GM19395 (cell line): ENCODE measurements around the gene HMGB4.

Experiments
- ATAC-seq: cut with Tn5 transposase; IDR thresholded peaks from one replicate; pipeline ENCODE4 v1.9.1; 2021; ENCODE audit warnings: mild to moderate bottlenecking, moderate library complexity; ENCODE audit not compliant: unreplicated experiment

HMGB4 gene

DNA sequence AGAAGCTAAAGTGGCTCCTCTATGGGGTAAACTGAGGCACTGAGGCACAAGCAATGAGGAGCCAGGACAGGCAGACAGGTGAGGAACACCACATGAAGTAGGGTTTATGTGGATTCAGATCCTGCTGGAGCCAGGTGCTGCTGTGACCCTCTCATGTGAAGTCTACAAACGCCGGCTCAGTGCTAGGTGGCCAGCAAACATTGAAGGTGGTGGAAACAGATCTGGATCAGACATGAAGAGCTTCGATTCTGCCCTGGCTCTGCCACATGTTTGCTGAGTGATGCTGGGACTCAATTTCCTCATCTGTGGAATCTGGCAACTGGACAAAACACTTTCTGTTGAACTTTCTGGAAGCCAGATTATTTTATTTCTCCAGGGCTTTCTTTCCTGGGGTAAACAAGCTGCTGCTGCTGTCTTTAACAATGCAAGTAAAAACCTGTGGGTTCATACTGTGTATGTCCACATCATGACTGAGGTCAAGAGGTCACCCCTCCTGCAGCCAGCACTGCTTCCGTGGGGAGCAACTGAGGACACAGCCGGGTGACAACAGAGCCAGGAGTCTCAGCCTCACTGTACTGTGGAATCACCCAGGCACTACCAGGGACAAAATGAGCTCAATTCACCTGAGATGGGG, 33.3 kb downstream of the HMGB4 start:
- ATAC-seq, result no peak

DNA sequence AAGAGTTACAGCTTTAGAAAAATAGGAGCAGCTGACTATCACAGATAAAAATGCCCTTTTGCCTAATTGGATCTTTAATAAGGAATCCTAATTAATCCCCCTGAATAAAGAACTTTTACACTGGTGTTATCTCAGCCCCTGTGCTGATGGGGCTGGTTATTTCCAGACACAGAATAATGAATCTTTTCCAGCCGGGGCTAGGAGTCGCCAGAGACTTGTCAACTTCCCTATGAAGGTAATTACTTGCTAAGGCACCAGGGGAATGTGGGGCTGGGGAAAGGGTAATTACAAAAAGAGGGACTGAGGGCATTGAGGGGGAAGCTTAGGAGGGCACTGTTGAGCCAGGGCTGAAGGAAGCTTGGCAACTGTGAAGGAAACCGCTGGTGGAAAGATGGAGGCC, 34.5 kb downstream of the HMGB4 start:
- no peak for ATAC-seq

DNA sequence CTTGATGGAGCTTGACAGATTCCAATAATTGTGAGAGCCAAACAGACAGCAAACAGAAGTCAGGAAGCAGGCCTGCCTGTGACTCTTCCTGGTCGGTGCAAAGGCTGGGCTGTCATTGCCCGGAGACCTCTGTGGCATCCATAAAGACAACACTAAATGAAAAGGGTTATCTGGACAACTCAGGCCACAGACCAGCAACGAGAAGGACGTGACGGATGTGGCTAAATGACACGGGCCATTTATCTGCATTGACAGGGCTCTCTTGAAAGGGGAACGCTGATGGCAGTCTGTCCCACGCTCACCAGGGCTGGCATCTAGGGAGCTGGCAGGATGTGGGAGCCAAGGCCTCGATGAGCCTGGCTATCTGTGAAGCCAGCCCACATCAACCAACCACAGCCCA, 35.0 kb downstream of the HMGB4 start:
- ATAC-seq, result no peak

DNA sequence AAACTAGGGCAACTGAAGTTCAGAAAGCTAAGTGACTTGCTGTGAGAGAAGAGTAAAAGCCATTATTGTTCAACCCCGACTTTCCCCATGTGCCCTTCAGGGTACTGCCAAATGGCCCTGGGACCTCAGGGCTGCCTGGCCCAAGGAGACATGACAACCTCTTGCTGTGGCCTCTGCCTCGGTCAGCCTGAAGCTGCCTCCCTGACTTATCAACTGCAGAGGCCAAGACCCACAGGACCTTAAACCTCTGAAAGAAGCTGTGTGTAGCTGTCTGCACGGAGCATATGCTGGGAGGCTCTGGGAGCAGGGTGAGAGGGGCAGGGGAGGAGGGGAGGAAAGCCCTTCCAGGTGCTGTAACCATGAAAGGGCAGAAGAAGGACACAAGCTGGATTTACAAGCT, 35.9 kb downstream of the HMGB4 start:
- no peak for ATAC-seq

DNA sequence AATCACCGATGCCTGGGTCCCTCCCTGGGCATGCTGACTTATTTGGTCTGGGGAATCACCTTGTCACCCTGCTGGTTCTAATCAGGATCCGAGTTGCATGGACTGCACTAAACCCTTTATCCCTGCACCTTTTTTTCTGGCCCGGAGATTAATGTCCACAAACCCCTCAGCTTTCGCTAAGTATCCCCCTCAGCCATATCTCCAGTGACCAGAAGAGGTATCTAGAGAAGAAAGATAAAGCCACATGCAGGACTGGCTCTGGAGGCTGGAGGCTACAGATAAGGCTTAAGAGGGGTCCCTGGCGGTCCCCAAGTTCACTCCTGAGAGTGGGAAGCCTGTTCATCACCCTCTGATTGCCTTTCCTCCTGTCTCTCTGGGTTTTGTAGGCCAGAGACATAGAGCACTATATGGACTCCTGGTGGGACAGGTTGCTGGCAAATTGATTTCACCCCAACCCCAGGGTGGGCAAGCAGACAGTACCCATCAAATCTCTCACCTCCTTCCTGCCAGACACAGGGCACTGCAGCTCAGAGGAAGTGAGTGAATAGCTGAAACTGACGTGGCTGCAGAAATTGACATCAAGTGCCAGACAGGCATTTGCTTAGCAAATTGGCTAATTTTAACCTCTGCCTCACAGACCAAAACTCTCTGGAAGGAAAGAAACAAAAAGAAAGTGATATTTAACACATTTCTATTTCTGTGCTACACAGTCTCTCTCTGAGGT, 38.8 kb downstream of the HMGB4 start:
- ATAC-seq, result peak; percentile 88

DNA sequence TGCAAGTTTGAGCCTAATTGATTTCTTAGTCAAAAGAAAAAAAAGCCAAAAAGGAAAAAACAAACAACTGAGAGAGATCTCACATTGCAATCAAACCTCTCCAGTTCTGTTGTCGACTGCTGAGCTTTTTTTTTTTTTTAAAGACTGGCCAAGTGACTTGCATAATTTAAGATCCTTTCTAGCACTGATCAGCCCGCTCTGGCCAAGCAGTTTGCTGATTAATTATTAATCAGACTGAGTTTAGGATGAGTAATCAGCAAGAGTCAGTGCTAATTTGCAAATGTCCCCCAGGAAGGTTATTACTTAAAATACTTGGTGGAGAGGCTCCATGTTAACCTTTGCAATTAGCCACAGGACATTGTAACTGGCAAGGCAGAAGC, 39.3 kb downstream of the HMGB4 start:
- peak; percentile 76 for ATAC-seq

DNA sequence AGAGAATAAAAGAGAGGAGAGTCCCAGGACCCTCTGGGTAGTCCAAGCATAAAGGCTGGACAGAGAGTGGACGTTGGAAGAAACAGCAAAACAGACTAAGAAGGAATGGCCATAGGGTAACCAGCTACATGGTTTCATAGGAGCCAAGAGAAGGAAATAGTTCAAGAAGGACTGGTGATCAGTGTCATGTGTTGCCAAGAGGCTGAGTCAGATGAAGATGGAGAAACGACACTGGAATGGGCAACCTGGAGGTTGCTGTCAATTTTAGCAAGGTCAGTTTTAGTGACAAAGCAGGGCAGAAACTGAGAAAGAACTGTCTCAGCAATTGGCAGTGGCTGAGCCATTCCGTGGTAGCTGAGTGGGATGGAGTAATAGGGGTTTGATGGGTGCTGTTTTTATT, 41.4 kb downstream of the HMGB4 start:
- no peak for ATAC-seq

DNA sequence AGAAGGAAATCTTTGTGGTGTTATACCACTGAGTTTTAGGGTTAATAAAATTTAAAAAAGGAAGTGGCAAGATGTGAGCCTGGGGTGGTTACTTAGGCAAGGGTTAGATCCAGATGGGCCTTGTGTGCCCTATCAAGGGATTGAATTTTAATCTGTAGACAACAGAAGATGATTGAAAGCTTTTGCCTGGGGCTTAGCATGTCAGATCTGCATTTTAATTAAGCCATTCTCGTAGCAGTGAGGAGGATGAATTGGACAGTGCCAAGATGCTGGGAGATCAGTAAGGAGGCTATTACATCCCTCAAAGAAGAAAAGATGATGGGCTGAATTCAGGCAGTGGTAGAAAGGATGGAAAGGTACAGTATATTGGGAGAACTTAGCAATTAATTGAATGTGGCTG, 42.3 kb downstream of the HMGB4 start:
- ATAC-seq, result no peak

DNA sequence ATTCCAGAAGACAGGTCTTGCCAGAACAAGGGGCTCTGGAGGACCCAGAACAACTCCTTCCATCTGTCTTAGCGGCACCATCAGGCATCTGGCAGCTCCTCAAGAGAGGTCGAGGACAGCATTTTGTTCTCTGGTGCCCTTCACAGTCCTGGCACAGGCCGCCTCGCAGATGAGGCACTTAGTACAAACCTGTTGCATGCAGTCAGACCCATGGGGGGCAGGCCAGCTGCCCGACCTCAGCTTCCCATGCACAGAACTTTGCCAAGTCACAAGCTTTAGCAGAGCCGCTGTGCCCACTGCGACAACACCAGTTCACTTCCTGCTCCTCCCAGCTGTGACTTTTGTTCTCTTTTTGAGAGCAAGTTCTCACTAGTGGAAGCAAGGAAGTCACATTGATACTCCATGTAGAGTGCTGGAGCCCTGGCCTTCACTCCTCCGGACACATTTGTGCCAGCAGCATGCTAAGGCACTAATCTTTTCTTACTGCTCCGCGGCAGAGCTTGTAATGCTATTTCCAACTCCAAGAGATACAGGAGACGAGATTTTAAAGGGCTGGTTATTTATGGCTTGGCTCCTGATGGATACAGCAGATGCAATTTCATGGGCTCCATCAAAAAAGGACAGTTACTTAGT, 44.6 kb downstream of the HMGB4 start:
- ATAC-seq, result no peak
